D721Med (cell line): ENCODE data around the gene GNL3L.
"Not testable (repeated sequence)": the region's sequence is repeated elsewhere in the genome, so short reads cannot be mapped to it uniquely, and the experiment has no call there.

Experiments used
- DNase-seq: peaks from one replicate; pipeline ENCODE4 v3.0.0; 2011; ENCODE audit warnings: low spot score; ENCODE audit not compliant: insufficient read length
- FAIRE-seq: peaks from 2 replicates; lab custom pipeline; 2011; peaks lifted over from hg19 to GRCh38; lab: Jason Lieb, UNC
- CTCF ChIP-seq: IDR thresholded peaks from 2 replicates; pipeline ENCODE4 v1.5.1; 2012; ENCODE audit warnings: mild to moderate bottlenecking, control low read depth; ENCODE audit not compliant: insufficient read depth; ENCODE audit errors: missing control alignments

GNL3L gene

DNA sequence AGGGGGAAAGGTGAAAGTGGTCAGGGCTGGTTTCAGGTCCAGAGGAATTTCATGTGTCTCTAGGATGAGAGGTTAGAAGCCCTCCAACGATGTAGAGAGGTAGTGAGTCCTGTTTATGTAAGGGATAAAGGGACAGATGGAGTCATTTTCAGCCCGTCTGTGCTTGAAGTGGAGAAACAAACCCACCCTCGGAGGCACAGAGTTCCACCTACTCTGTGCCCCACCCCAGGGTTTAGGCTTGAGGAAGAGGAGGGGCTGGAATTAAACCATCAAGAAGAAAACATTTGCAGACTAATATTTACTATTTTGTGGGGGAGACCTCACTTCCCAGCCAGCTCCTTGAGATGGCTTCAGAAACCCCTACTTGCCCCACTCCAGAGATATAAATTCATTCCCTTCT is 868 bp upstream of the GNL3L start:
- FAIRE-seq (no peak), DNase-seq (no peak)
- TF ChIP-seq CTCF, result no peak

GRCh38 chrX:54530357-54530900 is 410 bp downstream of the GNL3L start:
- TF ChIP-seq CTCF, result no peak
- FAIRE-seq (no peak), DNase-seq (no peak)

DNA sequence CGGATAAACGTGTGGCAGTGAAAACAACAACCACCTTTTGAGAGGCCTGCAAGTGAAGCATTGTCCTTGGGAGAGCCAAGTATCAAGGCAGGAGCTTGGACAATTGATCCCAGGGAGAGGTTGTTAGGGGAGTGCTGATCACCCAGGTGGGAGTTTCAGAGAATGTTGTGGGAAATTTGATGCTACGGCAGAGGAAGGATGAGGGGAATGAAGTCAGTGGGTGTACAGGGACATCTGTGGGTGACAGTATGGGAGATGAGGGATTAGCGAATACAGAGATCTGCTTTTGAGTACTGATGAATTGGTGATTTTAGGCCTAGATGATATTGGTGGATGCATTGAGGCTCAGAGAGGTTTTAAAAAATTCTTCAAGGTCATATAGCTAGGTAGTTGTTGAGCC is 4.3 kb downstream of the GNL3L start:
- DNase-seq, result no peak
- no peak for FAIRE-seq
- TF ChIP-seq CTCF, result no peak

DNA sequence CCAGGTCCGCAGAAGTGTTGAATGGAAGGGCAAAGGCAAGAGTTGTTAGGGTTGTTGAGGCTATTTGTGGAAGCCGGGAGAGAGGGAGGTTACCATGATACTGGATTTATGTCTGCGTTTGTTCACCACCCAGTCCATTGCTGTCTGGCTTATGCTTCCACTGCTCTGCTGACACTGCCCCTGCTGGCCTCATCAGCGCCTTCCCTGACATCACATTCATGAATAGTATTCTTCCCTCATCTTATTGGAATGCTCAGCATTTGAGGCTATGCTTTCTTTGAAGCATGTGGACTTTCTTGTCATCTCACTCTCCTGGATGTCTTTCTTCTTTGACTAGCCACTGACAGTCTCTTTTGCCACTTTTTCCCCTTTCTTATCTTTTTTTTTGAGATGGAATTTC is 10.3 kb downstream of the GNL3L start:
- FAIRE-seq, result no peak
- DNase-seq, result no peak
- no peak for TF ChIP-seq CTCF

DNA sequence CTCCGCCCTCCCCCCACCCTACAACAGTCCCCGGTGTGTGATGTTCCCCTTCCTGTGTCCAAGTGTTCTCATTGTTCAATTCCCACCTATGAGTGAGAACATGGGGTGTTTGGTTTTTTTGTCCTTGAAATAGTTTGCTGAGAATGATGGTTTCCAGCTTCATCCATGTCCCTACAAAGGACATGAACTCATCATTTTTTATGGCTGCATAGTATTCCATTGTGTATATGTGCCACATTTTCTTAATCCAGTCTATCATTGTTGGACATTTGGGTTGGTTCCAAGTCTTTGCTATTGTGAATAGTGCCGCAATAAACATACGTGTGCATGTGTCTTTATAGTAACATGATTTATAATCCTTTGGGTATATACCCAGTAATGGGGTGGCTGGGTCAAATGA is 12.2 kb downstream of the GNL3L start:
- not testable (repeated sequence) for FAIRE-seq

DNA sequence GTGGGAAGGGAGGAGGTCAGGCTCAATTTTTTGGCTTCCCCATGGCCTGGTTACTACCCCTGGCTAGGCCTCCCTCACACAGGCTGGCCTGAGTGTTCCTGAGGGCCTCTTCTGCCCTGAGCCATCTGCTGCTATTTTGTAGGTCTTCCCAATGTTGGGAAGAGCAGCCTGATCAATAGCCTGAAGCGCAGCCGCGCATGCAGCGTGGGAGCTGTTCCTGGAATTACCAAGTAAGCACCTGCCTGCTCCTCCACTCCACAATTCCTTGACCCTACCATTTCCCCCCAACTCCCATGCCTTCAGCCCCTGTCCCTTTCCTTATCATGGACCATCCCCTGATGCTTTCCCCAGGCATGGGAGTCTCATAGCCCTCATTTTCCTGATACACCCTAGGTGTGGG is 20.8 kb downstream of the GNL3L start:
- no peak for TF ChIP-seq CTCF
- FAIRE-seq (no peak), DNase-seq (no peak)

More for the DNA sequence above, 12.2 kb downstream of the GNL3L start:
- DNase-seq, result not testable (repeated sequence)

GRCh38 chrX:54551801-54552200 is 21.8 kb downstream of the GNL3L start:
- FAIRE-seq (no peak), DNase-seq (no peak)
- no peak for TF ChIP-seq CTCF

GRCh38 chrX:54555006-54555405 is 25.0 kb downstream of the GNL3L start:
- not testable (repeated sequence) for DNase-seq, FAIRE-seq
